ENCODE results near the gene DRAM1.
"Not testable (repeated sequence)": the region's sequence is repeated elsewhere in the genome, so short reads cannot be mapped to it uniquely, and the experiment has no call there.

Gene DRAM1

DNA sequence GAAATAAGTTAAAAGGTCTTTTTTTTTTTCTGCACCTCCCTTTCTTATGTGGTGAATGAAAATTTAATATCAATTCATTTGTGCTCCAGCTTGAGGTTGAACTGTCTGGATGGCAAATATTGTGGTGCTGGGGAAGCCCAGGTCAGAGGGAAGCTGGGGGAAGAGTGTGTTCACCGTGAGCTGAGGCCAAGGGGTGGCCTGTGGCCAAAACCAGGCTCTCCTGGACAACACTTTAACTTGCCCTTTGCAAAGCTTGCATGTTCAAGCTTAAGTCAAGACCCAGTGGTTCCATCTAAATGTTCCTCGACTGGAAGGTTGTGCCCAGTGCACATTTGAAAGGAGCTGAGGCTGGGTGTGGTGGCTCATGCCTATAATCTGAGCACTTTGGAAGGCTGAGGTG, 28.8 kb downstream of the DRAM1 start:
- no peak for DNase-seq (ENCODE audit: low spot score)

DNA sequence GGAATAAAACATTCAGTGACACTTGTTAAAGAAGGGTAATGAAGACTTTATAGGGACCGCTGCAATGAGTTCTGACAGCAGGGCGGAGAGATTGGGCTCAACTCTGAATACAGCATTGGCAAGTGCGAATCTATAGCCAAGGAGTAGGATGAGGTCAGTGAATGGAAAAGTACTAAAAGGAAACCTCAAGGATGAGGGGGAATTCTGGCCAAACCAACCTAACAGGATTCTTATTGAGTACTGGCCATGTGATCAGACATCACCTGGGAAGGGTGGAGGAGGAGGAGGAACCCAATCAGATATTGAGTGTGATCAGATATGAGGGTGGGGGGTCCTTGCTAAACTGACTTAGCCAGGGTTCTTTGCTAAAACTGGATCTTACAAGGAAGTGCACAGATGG, 31.0 kb downstream of the DRAM1 start:
- no peak for DNase-seq (ENCODE audit: low spot score)

DNA sequence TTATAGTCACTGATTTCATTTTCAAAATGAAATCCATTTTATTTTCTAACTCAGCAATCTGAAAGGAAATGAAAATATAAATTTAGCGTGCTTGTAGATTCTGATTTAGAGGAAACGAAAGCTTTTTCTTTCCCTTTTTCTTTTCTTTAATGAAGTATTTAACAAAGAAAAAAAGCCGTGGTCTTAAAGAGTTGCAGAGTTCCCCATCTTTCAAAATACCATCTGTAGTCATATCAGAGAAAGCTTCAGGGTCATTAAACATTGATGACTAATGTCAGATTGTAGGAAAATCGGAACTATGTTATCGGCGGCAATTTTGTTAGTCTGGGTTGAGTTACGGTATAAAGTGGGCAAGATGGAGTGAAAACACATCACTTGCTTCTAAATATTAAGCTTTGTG, 32.3 kb downstream of the DRAM1 start:
- DNase-seq (ENCODE audit: low spot score) = no peak

DNA sequence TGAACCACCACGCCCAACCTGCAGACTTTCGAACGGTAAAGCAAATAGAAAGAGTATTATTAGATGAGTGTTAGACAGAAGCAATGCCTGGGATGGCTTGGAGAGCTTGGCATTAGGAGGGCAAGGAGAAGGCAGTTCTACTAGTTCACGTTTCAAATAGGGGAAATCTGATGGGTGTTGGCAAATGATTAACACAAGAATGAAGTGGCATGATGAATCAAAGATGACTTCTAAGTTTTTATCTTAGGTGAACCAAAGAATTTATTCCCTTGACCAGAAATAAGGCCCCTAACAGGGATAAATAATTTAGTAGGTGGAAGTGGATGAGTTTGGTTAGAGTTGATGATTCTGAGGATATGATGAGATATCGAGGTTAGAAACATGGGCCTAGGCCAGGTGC, 38.5 kb downstream of the DRAM1 start:
- no peak for DNase-seq (ENCODE audit: low spot score)

DNA sequence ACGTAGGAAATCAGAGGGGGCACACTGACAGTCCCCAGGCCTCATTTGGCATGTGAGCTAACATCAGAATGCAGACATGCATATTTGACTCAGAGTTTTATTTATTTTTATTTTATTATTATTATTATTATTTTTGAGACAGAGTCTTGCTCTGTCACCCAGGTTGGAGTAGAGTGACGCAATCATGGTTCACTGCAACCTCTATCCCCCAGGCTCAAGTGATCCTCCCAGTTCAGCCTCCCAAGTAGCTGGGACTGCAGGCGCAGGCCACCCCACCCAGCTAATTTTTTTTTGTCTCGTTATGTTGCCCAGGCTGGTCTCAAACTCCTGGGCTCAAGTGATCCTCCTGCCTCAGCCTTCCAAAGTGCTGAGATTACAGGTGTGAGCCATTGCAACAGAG, 41.4 kb downstream of the DRAM1 start:
- DNase-seq (ENCODE audit: low spot score) = not testable (repeated sequence)

DNA sequence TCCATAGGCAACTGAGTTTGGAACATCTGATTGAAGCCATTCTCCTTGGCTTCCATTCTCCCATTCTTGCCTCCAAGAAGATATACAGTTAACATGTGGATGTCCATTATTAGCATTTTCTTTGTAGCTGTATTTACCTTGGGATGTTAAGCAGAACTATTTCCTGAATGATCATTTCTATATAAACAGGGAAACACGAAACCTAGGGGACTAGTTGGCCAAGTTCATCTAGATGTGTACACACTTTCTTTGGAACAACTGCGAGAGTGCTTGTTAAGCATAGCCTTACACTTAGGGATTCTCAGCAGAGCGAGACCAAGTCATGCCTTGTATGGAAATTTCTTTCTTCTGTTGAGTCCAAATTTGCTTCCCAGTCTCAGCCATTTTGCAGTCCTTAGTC, 42.1 kb downstream of the DRAM1 start:
- DNase-seq (ENCODE audit: low spot score) = no peak

DNA sequence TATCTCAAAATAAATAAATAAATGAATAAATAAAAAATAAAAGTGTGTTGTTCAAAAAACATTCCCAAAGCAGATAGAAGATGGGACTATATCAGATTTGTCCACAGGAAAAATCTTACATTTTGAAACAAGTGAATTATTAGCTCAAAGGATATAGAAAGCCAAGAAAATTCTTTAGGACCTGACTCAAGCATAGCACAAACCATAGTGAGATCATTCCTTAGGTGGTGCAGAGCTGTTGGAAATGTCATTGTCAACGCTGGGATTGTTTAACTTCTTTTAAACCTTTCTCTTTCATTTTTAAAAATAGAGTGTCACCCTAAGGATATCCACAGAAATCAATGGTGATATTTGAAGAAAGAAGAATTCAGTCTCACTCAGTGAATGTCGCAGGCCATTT, 43.5 kb downstream of the DRAM1 start:
- DNase-seq (ENCODE audit: low spot score) = no peak

DNA sequence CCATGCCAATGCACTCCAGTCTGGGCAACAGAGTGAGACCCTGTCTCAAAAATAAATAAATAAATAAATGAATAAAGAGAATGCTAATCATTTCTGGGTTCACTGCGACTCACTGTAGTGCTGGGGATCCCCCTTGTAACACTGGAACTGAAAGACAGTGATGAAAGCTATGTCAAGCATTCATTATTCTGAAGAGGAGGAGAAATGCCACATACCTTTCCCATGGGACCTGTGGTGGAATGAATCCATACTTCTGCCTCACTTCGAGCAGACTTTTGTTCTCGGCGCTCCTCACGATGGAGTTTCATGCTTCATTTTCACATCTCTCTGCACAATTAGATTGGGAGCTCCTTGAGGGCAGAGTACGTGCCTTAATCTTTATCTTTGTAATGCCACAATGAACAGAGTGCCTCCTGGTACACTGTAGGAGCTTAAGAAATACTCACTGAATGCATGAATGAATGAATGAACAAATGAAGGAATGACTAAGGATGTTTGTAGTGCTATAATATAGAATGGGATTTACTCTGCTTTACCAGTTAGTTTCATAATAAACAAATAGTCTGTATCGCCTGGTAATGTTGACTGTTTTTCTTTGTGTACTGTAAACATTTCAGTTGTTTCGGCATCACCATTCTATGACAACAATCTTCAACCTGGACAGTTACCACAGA, 45.8 kb downstream of the DRAM1 start:
- DNase-seq (ENCODE audit: low spot score) = no peak

DNA sequence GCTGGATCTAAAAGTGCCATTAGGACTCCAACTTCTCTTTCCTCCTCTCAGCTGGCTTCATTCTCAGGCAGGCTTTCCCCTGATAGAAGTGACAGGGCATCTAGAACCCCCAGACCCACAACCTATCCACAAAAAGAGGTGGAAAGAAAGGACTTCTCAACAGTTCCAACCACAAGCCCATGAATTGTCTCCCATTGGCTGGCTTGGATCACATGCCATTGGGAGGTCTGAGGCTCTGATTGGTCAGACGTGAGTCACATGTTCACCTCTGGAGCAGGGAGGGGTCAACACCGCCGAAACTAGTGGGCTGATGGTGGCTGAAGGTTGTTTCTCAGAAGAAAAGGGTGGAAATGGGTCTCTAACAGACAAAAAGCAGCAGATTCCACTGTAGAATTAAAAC, 47.2 kb downstream of the DRAM1 start:
- no peak for DNase-seq (ENCODE audit: low spot score)

DNA sequence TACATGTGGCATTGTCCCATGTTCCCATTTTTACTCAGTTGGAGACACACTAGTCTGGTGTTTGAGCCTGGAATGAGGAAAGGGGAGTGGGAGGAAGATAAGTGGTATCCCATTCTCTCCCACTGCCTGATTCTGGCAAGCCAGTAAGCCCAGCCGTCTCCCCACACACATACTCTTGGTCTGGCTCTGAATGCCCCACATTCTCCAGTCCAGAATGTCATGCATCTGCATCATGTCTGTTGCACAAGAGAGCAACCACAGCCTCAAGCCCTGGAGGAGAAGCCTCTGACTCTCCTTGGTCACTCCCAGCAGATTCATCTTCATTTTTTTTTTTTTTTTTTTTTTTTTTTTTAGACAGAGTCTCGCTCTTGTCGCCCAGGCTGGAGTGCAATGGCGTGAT, 48.0 kb downstream of the DRAM1 start:
- DNase-seq (ENCODE audit: low spot score) = no peak

DNA sequence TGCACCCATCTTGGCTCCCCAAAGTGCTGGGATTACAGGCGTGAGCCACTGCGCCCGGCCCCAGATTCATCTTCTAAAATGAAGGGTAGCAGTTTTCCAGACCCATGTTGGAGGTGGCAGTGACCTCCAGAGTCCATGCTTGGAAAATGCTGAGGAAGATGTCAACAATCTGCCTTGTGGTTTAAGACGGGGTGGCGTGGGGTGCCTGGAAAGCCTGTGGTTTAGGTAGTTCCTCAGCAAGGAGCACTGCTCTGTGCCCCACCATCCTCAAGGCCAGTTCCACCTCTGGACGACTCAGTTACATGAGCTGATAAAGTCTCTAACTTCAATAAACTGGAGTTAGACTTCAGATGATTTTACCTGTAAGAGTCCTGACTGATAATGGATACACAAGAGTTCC, 48.6 kb downstream of the DRAM1 start:
- no peak for DNase-seq (ENCODE audit: low spot score)

DNA sequence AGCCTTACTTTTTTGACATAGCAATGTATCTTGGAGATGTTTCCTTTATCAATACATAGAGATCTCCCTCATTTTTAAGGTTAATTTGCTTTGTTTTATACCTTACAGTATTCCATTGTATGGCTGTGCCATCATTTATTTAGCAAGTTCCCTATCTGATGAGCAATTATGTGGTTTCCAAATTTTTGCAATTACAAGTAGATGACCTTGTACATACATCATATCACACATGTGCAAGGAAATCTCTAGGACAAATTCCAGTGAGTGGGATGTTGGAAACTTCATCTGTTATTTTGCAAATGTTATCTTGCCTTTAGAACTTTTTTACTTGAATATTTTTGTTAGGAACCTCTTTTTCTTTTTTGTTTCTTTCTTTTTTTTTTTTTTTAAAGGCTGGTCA, 49.7 kb downstream of the DRAM1 start:
- DNase-seq (ENCODE audit: low spot score) = no peak

DNA sequence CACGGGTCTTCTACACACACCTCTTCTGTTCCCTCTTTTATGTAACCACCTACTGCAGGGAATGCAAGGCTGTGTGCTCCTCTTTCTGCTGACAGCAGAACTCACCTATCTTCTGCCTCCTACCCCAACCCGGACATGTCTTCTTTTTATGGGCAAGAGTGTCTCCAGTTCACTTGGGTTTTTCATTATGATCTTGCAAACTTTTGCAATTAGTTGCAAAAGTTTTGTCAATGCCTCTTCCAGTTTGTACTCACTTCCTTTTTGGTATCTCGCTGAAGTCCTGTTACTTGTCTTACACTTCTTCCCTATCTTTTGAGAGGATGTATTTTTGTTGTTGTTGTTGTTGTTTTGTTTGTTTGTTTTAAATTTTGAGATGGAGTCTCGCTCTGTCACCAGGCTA, 50.6 kb downstream of the DRAM1 start:
- no peak for DNase-seq (ENCODE audit: low spot score)

DNA sequence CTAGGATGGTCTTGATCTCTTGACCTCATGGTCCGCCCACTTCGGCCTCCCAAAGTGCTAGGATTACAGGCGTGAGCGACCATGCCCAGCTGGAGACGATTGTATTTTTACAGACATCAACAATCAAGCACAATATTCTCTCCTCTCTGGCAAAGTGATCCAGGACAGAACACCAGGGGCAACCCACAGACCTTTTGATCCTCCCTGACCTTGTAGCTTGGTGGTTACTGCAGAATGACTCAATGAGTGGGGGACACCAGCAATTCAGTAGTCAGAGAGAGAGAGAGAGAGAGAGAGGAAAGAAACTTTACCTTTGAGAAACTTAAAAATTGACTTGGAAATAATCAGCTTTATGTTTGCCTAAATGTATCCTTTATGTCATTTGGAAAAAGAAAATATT, 51.2 kb downstream of the DRAM1 start:
- DNase-seq (ENCODE audit: low spot score) = no peak

DNA sequence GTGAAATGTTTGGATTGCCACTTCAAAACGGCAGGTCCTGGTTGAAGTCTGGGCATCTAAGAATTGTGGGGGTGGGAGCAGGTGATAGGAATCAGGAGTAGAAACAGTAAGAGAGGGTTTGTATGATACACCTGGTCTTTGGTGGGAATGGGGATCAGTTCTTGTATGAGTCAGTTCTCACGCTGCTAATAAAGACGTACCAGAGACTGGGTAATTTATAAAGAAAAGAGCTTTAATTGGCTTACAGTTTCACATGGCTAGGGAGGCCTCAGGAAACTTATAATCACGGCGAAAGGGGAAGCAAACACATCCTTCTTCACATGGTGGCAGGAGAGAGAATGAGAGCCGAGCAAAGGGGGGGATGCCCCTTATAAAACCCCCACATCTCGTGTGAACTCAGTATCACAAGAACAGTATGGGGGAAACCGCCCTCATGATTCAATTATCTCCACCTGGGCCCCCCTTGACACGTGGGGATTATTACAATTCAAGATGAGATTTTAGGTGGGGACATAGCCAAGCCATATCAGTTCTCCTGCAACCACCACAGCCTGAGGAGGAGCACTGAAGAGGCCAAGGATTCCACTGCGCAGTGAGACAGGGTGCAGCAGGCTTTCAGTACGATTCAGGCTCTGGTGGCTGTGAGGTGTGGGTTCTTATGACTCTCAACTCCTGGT, 52.1 kb downstream of the DRAM1 start:
- DNase-seq (ENCODE audit: low spot score) = no peak

DNA sequence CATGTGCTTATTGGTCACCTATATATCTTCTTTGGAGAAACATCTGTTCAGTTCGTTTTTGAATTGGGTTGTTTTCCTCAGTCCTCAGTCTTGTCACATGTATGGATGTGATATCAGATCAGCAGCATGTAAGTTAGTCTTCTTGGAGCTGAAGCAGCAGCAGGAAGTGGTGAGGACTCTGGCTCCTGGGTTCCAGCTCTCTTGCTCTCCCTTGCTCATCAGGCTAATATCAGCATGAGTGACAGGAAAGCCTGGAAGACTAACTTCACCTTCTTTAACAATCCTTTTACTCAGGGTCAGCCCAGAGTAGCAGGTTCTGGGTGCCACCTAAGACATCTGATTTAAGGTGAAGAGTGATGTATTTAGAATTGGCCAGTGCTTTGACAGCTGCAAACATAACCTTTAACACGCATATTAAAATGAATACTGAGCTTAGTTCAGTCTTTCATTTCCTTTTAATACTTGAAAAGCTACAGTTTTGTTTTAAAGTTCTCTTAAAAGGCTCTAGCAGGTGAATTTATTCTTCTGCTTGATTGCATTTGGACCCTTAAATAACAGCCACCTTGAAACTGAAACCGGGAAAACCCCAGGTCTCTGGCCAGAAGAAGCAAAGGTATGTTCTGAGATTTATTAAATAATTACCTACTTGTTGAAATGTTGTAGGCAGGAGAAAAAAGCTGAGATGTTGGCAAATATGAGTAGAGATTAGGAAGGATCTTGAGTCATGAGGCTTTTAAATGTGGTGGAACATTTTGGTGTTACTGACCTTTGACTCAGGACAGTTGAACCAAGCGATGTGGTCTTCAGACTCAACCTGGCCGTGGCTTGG, 54.3 kb downstream of the DRAM1 start:
- DNase-seq (ENCODE audit: low spot score) = no peak

DNA sequence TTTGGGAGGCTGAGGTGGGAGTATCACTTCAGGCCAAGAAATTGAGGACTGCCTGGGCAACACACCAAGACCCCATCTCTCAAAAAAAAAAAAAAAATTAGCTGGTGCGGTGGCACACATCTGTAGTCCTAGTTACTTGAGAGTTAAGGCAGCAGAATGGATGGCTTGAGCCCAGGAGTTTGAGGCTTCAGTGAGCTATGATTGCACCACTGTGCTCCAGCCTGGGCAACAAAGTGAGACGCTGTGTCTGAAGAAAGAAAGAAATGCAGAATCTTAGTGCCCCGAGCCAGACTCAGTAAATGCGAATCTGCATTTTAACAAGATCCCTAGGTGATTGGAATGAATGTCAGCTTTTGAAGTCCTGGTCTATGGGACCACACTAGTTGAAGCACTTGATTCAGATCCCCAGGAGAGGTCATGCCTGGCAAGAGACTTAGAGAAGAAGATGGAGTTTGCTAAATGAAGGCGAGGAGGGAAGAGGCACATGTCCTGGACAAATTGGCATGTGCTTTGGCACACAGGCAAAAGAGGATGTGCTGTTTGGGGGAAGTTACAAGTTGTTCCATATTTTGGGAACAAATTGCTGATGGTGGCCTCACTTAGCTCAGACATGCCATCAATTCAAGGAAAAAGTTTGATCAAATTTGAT, 56.6 kb downstream of the DRAM1 start:
- DNase-seq (ENCODE audit: low spot score) = no peak

DNA sequence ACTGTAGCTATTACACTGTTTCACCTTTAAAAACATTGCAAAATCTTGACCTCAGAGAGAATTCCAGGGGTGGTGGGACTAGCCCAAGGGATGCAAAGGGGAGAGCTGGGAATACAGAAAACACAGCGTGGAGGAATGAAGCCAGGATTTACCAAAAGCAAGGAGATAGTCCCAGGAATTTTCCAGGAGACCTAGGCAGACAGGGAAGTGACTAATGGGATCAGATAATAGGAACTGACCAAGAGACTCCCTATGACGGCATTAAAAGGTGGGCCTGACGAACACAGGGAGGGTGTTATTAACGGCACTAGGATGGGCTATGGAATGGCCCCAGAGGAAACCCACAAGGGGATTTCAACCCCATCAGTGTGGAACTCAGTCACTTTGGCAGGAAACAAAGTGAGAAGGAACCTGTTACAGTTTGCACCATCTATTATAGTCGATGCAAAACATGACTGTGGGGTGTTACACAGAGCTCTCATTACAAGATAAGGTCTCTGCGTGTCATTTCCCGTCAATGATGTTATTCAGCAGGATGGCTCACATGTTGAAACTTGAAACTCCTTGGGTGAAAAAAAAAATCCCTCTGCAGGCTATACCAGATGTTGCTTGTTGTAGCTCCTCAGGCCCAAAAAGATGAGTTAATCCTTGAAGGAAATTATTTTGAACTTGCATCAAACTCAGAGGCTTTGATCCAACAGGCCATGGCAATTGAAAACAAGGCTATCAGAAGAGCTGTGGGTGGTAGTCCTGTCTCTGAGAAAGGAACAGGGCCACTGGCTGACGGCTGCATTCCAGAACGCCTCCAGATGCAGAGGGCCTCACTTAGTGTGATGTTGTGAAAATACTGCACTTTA, 58.7 kb downstream of the DRAM1 start:
- peak; percentile 82 for DNase-seq (ENCODE audit: low spot score)

DNA sequence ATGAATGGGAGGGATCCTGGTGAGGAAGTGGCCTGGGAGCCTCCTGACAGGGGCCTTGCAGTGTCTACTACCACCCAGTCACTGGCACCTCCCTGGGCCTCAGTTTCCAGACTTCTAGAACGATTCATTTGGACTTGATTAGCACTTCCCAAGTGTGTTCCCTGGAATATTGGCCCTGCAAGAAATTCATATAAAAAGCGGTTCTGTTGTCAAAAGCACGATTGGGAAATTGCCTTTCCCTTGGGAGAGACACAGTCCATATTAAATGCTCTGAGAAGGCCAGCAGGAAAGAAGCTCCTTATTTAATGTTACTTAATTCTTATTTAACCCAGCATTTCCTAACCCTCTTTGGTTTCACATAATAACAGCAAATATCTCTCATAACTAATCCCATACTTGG, 61.9 kb downstream of the DRAM1 start:
- DNase-seq (ENCODE audit: low spot score) = no peak

DNA sequence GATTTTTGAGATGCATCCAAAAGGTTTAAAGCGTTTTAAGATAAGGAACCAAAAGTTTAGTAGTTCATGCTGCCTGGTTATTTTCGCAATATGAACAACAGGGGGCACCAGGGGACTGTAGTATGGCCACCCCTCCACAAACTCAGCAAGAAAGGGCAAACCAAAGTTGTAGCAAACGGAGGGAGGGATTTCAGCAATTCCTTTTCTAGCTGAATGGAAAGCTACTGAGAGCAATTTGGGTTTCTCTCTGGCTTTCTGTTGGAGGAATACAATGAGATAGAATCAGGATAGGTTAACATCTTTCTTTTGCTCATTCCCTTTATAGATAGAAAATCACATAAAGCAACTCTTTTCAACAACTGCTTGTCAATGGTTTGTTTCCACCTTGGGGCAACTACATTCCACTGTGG, 62.5 kb downstream of the DRAM1 start:
- DNase-seq (ENCODE audit: low spot score) = peak; percentile 74

DNA sequence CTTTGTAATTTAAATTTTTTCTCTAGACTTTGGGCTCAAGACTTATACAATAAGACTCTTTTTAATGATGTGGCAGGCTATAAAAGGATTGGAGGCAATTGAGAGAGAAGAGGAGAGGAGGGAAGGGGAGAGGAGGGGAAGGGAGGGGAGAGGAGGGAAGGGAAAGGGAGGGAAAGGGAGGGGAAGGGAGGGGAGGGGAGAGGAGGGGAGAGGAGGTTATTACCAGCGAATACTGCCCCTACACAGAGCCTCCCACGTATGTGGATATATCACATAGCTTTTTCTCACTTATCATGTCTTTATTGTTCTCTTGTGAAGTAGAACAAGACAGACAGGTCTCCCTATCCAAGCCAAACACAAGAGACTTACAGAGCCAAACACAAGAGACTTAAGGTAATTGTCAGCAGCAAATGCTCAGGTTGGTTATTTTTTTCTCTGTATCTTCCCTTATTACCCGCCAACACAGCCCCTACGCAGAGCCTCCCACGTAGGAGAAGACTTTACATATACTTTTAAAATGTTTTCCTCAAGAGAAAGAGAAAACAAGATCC, 63.1 kb downstream of the DRAM1 start:
- no peak for DNase-seq (ENCODE audit: low spot score)
